GM19239 (cell line): ENCODE data around the gene SOX10.
"Not testable (repeated sequence)": the region's sequence is repeated elsewhere in the genome, so short reads cannot be mapped to it uniquely, and the experiment has no call there.

Experiments
- DNase-seq: peaks from one replicate; pipeline ENCODE4 v3.0.0; 2011; ENCODE audit warnings: low spot score; ENCODE audit not compliant: insufficient read length
- FAIRE-seq: peaks from 2 replicates; lab custom pipeline; 2011; peaks lifted over from hg19 to GRCh38; lab: Jason Lieb, UNC

Gene SOX10

DNA sequence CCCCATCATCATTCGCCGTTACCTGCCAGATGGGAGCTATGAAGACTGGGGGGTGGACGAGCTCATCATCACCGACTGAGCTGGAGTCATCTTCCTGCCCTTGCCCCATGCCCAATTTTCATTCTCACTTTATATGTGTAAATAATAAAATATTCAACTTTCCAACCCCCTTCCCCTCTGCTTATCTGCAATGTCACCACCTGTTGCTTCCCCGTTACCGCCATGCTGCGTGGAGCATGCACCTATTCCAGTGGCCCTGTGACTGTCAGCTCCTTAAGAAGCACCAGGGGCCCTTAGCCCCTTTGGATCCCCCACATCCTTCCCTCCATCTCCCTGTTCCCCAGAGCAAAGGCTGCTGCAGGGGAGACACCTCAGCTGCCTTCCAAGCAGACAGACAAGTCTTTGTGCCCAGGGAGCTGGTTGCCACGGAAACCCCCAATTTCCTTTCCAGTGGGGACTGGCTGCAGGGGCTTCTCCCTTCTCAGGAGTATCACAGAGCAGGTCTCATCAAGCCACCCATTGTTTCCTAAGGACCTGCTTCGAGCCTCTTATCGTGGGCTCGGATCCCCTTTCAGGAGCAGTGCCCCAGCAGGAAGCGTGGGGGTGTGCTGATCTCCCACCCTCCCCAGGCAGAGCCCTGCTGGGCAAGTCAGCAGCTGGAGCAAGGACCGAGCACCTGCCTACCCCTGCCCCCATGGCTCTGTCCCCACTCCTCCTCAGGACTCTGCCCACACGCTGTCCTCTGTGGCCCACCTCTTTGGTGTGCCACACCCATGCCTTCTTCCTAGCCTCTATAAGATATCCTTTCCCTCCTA lies 16.5 kb downstream of the SOX10 start:
- no peak for DNase-seq
- no peak for FAIRE-seq

DNA sequence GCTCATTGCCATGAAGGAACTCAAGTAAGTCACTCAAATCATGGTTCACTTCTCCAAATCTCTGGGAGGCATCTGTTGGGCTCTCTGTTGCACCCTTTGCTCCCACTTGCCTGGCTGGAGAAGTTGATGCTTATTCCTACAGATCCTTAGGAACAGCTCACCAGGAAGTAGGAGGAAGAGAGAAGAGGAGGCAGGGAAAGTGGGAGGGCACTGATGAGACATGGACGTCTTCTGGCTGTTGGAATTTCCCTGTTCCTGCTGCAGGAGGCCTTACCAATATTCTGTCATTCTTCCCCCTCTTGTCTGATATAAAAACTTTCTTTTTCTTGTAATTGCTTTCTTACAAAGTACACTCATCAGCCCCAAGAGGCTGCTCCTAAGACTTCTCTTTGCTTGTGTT lies 17.2 kb downstream of the SOX10 start:
- no peak for FAIRE-seq

DNA sequence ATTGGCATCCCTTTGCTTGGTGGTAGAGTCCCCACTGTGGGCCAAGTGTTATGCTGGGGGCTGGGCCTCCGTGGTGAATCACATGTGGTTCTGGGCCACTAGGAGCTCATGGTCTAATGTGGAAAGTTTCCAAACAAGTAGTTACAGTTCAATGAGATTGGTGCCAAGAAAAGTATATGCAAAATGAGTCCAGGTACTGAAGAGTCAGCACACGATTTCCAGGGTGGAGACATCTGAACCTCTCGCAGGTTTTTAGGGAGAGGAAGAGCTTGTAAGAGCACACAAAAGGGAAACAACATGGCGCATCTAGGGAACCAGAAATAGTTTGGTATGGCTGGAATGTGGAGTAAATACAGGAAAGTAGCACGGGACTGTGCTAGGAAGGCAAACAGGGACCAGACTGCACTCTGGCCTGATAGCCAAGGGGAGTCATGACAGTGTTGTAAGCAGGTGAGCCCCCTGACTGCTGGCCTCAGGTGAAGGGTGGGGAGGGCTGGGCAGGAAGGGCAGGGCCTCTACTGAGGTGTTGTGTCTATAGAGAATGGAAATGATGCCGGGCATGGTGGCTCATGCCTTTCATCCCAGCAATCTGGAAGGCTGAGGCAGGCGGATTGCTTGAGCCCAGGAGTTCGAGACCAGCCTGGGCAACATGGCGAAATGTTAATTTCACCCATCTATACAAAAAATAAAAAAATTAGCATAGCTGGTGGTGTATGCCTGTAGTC lies 18.3 kb downstream of the SOX10 start:
- DNase-seq (no peak), FAIRE-seq (no peak)

More for the DNA sequence above, 17.2 kb downstream of the SOX10 start:
- no peak for DNase-seq

DNA sequence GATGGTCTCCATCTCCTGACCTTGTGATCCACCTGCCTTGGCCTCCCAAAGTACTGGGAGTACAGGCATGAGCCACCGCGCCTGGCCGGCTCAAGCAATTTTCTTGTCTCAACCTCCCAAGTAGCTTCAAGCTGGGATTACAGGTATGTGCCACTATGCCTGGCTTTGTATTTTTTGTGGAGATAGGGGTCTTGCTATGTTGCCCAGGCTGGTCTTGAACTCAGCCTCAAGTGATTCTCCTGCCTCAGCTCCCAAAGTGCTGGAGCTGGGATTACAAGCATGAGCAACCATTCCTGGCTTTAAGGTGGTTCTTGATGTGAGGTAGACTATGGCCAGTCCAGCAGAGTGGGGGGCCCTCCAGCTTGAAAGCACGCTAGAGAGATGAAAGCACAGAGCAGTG lies 23.3 kb downstream of the SOX10 start:
- no peak for DNase-seq
- FAIRE-seq = no peak

DNA sequence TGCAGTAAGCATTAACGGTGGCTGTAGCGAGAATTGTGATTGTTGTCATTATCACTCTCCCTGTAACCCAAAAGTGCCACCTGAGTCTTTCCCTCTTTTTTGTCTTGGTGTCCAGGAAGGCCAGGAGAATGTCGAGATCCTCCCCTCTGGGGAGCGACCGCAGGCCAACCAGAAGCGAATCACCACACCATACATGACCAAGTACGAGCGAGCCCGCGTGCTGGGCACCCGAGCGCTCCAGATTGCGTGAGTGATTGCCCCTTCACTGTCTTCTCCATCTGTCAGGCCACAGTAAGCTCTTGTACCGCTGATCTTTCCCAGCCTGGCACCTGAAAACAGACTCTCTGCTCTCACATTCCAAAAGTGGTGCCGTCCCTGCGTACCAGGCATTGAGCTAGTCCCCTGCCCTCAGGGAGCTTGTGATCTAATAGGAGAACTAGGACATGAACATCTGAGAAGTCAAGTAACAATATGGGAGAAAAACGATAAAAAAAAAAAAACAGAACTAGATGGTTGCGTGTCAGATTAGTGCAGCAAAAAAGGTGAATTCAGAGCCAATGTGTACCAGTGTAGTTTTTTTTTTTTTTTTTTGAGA lies 25.0 kb downstream of the SOX10 start:
- FAIRE-seq = no peak

DNA sequence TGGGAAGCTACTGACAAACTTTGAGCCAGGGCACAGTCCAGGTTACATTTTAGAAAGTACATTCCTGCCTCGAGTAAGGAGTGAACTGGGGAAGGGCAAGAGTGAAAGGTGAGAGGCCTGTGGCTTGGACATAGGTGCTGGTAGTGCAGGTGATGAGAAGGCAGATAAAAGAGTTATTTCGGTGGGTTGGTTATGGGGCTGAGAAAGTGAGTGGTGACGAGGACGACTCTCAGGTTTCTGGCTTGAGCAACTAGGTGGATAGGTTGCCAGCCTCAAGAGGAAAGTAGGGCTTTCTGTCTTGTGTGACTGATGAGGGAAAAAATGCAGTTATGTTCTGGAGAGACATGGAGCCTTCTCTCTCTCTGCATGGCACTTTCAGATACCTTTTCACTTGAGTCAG lies 27.1 kb downstream of the SOX10 start:
- no peak for FAIRE-seq
- no peak for DNase-seq

More for the DNA sequence above, 25.0 kb downstream of the SOX10 start:
- no peak for DNase-seq

DNA sequence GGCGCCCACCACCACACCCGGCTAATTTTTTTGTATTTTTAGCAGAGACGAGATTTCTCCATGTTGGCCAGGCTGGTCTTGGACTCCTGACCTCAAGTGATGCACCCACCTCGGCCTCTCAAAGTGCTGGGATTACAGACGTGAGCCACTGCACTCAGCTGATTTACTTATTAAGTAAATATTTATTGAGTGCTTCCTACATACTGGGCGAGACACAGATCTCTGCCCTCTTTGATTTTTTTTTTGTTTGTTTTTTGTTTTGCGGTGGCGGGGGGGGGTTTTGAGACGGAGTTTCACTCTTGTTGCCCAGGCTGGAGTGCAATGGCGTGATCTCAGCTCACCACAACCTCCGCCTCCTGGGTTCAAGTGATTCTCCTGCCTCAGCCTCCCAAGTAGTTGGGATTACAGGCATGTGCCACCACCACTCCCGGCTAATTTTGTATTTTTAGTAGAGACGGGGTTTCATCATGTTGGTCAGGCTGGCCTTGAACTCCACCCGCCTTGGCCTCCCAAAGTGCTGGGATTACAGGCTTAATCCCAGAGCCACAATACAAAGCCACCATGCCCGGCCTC lies 28.4 kb downstream of the SOX10 start:
- FAIRE-seq, DNase-seq: not testable (repeated sequence)

DNA sequence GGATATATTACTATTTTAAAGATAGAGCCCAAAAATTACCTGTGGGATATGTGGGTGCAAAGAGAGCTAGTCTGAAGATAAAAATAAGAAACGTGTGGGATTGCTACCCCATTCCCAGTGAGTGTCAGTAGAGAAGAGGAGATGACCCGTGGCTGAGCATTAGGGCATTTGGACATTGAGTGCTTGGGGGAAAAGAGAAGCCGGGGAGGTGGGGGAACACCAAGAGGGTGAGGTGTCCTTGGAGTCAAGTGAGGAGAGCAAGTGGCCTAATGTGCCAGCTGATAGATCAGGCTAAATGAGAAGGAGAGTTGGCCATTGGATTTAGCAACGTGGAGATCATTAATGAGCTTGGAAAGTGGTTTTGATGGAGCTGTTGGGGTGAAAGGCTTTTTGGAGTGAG lies 29.7 kb downstream of the SOX10 start:
- DNase-seq (no peak), FAIRE-seq (no peak)

DNA sequence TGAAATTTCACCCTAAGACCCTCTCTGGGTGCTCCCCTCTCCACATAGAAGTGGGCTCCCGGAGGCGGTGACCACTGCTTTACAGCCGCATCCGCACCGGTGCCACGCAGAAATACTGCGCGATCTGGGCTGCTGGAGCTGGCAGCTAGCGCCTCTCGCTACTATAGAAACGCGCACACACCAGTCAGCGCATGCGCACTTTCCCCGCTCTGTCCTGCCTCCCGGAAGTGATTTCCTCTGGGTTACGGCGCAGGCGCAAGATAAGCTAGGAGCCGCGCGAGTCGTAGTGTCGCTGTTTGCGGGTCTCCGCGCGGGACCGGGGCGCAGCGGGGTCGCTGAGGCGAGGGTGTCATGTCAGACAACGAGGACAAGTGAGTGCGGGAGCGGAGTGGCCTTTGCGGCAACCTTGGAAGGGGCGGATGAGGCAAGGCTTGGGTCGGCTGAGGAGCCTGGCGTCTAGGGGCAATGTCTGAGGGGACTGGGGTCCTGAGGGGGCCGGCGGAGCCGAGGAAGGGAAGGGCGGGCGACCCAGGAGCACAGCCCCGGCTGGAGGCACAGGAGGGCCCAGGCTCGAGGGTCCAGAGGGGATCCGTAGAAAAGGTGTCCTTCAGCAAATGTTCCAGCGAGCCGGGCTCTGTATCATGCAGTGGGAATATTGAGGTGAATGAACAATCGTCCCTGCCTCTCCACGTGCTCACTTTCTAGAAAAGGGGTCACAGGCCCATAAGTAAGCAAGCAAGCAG lies 30.7 kb downstream of the SOX10 start, which contains the start of the genes C22orf23 and POLR2F:
Gene C22orf23 (minus strand): TSS at position 165 of the 743 bp plus-strand sequence. CDS start 452 bp downstream, outside the sequence.
Gene POLR2F (plus strand): TSS at position 263 of the 743 bp plus-strand sequence. CDS start 89 bp downstream, at position 352.
- DNase-seq (peak; percentile 99), FAIRE-seq (peak; percentile 100)

DNA sequence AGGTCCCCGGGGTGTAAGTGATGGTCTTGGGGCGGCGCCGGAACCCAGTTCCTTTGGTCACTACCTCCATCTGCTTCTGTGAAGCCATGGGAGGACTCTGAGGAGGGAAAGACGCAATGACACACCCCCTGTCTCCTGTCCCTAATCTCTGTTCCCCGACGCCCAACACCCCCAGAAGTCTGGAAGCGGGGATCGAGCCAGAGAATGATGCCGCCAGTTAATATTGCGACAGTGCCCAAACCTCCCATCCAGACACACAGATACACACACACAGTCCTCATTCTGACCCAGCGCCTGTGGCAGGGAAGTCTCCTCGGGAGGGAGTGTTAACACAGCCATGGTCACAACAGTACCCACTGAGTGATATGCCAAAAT lies 31.3 kb downstream of the SOX10 start:
- DNase-seq = no peak
- FAIRE-seq = no peak

DNA sequence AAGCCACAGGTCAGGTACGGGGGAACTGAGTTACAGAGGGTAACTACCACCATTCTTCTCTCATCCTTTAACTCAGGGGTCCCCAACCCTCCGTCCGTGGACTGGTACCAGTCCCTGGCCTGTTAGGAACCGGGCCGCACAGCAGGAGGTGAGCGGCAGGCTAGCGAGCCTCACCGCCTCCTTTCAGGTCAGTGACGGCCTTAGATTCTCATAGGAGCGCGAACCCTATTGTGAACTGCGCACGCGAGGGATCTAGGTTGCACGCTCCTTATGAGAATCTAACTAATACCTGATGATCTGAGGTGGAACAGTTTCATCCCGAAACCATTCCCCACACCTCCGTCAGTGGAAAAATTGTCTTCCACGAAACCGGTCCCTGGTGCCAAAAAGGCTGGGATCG lies 31.7 kb downstream of the SOX10 start:
- not testable (repeated sequence) for DNase-seq, FAIRE-seq

DNA sequence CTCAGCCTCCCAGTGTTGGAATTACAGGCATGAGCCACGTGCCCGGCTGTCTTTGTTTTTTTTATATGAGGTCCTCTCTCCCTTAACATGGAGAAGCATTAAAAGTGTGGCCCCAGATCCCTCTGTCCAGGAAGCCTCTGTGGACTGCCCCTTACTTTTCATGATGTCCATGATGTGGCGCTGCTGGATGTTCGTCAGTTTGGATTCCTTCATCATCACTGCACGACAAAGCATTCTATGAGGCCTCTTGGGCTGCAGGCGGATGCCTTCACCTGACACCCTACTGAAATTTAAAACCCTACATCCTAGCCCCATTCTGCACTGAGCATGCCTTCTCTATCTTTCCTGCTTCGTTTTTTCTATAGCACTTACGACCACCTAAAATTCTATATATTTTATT lies 33.0 kb downstream of the SOX10 start:
- DNase-seq (no peak), FAIRE-seq (no peak)

DNA sequence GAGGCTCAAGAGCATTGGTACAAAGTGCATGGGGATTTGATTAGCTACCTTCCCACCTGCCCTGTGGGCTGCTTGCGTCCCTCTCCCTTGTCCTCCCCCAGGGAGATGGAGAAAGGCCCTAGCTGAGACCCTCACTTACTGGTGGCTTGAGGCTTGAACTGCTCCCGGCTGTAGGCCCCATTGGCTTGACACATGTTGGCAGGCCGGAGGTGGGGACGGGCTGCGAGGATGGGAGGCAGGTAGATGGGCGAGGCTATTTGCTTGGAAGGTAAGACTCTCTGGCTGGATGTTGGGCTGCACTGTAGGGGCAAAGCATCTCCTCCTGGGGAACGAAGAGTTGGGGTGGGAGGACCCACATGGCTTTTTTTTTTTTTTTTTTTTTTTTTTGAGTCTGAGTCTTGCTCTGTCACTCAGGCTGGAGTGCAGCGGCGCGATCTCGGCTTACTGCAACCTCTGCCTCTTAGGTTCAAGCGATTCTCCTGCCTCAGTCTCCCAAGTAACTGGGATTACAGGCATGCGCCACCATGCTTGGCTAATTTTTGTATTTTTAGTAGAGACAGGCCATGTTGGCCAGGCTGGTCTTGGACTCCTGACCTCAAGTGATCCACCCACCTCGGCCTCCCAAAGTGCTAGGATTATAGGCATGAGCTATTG lies 37.1 kb downstream of the SOX10 start:
- not testable (repeated sequence) for FAIRE-seq, DNase-seq

DNA sequence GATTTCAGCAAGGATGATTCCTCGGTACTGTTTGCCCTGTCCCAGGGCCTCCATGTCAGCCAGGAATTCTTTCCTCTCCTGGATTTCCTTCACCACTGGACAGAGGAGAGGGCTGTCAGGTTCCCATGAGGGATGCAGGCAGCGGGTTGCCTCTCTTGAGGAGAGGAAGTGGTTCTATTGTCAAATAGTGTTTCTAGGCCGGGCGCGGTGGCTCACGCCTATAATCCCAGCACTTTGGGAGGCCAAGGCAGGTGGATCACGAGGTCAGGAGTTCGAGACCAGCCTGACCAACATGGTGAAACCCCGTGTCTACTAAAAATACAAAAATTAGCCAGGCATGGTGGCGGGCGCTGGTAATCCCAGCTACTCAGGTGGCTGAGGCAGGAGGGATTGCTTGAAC lies 39.9 kb downstream of the SOX10 start:
- FAIRE-seq, DNase-seq: not testable (repeated sequence)

DNA sequence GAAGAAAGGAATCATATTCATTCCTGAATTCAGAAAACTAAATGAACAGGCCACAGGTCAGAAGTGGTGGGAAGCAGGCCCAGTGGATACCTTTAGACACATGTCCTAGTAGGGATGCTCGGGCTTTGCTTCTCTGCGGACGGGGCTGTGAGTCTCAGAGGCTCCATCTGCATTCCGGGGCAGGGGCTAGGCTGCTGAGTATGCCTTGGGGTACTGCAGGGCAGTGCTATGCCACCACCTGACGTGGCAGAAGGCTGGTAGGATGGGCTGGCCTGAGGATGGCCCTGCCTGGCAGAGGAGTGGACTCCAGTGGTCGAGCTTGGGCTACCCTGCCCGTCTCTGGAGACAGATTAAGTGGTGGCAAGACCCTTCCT lies 40.5 kb downstream of the SOX10 start:
- DNase-seq = no peak
- FAIRE-seq = no peak

DNA sequence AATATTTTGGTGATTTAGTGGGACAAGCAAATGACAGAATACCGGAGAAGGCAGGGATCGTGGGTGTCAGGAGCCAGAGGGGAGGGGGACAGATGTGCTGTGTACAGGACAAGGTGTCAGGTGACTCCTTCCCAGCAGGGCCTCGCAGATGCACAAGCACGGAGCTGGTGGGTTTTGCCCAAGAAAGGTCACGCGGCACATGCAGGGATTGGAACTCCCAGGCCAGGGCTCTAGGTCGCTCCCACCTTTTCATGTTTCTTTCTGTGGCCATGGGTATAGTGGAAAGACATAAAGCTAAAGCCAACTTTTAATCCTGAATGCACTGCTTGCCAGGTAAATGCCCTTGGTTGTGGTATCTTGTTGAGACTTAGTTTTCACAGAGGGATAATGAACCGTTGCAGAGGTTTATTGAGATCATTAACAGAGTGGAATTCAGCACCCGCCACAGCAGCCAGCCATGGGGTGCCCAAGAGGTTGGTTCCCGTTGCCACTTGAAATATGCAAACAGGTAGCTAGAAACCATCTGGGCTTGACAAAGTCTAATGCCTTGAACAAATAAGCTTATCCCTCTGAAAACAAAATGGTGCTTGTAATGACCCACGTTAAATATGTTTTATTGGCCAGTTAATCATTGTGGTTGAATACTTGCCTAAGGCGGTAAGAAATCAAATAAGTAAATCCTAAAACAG lies 41.1 kb downstream of the SOX10 start:
- DNase-seq (no peak), FAIRE-seq (no peak)

DNA sequence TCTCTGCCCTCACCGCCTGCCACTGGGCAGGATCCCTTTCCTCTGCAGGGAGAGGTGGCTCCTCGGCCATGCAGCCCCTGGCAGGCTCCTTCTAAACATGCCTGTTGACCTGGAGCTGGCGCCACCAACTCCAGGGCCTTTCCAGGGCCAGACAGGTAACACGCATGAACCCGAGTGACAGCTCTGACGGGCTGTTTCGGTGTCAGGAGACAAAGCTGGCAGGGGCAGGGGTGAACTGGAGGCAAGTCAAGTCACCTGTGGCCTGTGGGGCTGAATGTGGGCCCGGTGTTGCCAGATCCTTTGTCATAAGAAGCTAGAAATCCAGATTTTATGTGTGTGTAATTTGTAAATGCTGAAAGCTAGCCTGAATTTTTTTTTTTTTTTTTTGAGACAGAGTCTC lies 42.2 kb downstream of the SOX10 start:
- FAIRE-seq (no peak), DNase-seq (no peak)

DNA sequence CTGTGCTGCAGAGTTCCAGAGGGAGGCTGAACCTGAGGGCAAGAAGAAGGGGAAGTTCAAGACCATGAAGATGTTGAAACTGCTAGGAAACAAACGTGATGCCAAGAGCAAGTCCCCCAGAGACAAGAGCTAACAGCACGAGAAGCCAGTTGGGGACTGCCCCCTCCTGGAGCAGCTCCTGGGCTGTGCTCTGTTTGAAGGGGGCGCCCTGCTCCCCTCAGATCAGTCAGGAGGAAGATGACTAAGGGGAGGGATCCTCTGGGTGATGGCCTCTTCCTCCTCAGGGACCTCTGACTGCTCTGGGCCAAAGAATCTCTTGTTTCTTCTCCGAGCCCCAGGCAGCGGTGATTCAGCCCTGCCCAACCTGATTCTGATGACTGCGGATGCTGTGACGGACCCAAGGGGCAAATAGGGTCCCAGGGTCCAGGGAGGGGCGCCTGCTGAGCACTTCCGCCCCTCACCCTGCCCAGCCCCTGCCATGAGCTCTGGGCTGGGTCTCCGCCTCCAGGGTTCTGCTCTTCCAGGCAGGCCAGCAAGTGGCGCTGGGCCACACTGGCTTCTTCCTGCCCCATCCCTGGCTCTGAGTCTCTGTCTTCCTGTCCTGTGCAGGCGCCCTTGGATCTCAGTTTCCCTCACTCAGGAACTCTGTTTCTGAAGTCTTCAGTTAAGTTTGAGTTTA lies 43.5 kb downstream of the SOX10 start:
- DNase-seq (no peak), FAIRE-seq (no peak)
